ENCODE data around the gene KRT4. TPM values are rescaled to one million over a fixed set of nuclear protein-coding genes. Genes with fewer than 3 reads are reported as not detected.

Gene KRT4
- total RNA-seq, 6 experiments from 2014 or later = 0.18 to 0.31 (median 0.30) TPM; not detected in 2

DNA sequence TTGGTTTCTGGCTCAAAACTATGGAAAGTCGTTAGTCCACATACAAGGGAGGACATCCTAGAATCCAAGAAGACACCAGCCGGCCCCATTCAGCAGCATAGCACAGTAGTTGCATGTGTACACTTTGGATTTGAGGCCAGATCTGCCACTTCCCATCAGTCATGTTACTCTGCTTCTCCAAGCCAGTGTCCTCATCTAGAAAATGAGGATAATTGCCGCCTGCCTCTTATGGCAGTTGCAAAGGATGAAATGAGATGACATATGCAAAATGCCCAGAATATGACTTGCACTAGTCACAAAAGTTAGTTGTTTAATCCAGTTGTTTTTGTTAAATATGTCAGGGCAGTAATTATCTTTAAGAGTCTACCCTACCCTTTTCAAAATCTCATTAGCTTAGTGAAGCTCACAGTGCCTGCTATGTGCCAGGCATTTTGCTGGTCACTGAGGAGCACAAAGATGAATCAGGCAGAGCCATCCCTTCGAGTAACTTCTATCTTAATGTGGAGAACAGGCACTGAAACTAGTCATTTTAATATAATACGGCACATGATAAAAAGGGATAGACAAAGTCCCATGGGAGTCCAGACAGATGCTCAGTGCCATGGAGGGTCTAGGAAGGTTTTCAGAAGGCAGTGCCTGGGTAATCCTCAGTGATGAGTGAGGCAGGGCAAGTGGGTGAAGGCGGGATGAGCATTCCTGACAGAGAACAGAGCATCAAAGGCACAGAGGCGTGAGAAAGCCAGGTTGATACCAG is 30.2 kb downstream of the KRT4 start:
- H3K4me1 Mint-ChIP-seq (ENCODE audit: low read depth) = no peaks in the 10 kb centered on the region
- TF ChIP-seq, protein P1, sequence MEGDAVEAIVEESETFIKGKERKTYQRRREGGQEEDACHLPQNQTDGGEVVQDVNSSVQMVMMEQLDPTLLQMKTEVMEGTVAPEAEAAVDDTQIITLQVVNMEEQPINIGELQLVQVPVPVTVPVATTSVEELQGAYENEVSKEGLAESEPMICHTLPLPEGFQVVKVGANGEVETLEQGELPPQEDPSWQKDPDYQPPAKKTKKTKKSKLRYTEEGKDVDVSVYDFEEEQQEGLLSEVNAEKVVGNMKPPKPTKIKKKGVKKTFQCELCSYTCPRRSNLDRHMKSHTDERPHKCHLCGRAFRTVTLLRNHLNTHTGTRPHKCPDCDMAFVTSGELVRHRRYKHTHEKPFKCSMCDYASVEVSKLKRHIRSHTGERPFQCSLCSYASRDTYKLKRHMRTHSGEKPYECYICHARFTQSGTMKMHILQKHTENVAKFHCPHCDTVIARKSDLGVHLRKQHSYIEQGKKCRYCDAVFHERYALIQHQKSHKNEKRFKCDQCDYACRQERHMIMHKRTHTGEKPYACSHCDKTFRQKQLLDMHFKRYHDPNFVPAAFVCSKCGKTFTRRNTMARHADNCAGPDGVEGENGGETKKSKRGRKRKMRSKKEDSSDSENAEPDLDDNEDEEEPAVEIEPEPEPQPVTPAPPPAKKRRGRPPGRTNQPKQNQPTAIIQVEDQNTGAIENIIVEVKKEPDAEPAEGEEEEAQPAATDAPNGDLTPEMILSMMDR (IDR thresholded peaks at IDR 0.05) = no peak
- H3K9me3 Mint-ChIP-seq = no peaks in the 10 kb centered on the region
- H3K36me3 Mint-ChIP-seq (ENCODE audit: low read depth) = no peaks in the 10 kb centered on the region; the same call in 1 of the 2 replicates
- no peak overlapping the region for H3K27ac Mint-ChIP-seq
- H3K27me3 Mint-ChIP-seq (ENCODE audit: insufficient read depth) = peaks cover 44% of the 10 kb centered on the region
- no peak for DNase-seq
- H3K4me3 Mint-ChIP-seq = no peak overlapping the region

GRCh38 chr12:52782502-52782901 is 31.4 kb downstream of the KRT4 start:
- Mint-ChIP-seq H3K9me3 (no peaks in the 10 kb centered on the region), H3K27ac (no peak overlapping the region), H3K4me1 (ENCODE audit: low read depth) (no peaks in the 10 kb centered on the region), H3K36me3 (ENCODE audit: low read depth) (no peaks in the 10 kb centered on the region; the same call in 1 of the 2 replicates), H3K4me3 (no peak overlapping the region), H3K27me3 (ENCODE audit: insufficient read depth) (peaks cover 43% of the 10 kb centered on the region)
- TF ChIP-seq, protein P1 (IDR thresholded peaks at IDR 0.05) = no peak
- DNase-seq = no peak

- H3K27me3 Mint-ChIP-seq (ENCODE audit: insufficient read depth) = peaks cover 47% of the 10 kb centered on the region
Measured at GRCh38 chr12:52781399-52782082, 32.4 kb downstream of the KRT4 start.

DNA sequence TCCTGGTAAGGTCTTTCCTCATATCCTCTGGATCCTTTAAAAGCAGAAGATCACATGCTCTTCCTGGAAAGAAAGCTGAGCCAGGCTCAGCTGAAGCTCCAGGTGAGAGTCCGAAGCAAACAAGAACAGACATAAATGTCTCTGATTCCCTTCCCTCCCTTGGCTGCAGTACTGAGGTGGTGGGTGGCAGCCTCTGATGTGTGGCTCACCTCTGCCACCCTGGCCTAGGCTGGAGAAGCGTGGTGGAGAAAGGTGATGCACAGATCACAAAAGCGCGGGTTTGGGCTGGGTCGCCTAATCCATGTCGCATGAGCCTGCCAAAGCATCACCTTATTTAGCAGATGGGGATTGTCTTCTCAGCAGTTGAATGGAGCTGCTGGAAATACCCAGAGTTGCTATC is 34.0 kb downstream of the KRT4 start:
- H3K27me3 Mint-ChIP-seq (ENCODE audit: insufficient read depth) = peaks cover 52% of the 10 kb centered on the region
- no peak for DNase-seq
- no peaks in the 10 kb centered on the region for H3K36me3 Mint-ChIP-seq (ENCODE audit: low read depth)
- no peaks in the 10 kb centered on the region for H3K9me3 Mint-ChIP-seq
- no peaks in the 10 kb centered on the region for H3K4me1 Mint-ChIP-seq (ENCODE audit: low read depth)
- H3K4me3 Mint-ChIP-seq = no peak overlapping the region
- TF ChIP-seq, protein P1 (IDR thresholded peaks at IDR 0.05) = no peak
- no peak overlapping the region for H3K27ac Mint-ChIP-seq

More at GRCh38 chr12:52781399-52782082, 32.4 kb downstream of the KRT4 start:
- Mint-ChIP-seq H3K27ac (no peak overlapping the region), H3K9me3 (no peaks in the 10 kb centered on the region), H3K4me3 (no peak overlapping the region), H3K36me3 (ENCODE audit: low read depth) (no peaks in the 10 kb centered on the region; the same call in 1 of the 2 replicates), H3K4me1 (ENCODE audit: low read depth) (no peaks in the 10 kb centered on the region)
- TF ChIP-seq, protein P1 (IDR thresholded peaks at IDR 0.05) = no peak
- no peak for DNase-seq

DNA sequence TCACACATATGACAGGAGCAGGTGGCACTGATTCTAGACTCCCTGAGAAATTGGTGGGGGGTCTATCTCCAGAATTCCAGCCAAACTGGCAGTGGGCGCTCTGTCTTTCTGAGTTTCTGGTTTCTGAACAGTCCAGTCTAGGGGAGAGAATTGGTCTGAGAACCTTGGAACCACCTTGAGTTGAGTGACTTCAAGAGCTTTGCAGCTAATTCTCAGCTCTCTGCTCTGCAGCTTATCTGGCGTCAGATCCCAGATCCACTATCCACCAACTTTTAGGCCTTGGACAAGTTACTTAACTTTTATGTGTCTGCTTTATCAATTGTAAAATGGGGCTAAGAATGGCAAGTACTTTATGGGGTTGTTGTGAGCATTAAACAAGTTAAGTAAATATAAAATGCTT is 35.1 kb downstream of the KRT4 start:
- Mint-ChIP-seq H3K36me3 (ENCODE audit: low read depth) (no peaks in the 10 kb centered on the region), H3K4me3 (no peak overlapping the region), H3K27ac (no peak overlapping the region), H3K27me3 (ENCODE audit: insufficient read depth) (peaks cover 42% of the 10 kb centered on the region), H3K4me1 (ENCODE audit: low read depth) (no peaks in the 10 kb centered on the region), H3K9me3 (no peaks in the 10 kb centered on the region)
- no peak for DNase-seq
- TF ChIP-seq, protein P1 (IDR thresholded peaks at IDR 0.05) = no peak

All from HFFc6 (cell line).